Subcutaneous abdominal adipose tissue (tissue), 5 donors: Measurements from ENCODE around the gene RRP12.
"Not testable (repeated sequence)": the region's sequence is repeated elsewhere in the genome, so short reads cannot be mapped to it uniquely, and the experiment has no call there.

ENCODE experiments used
- H3K27ac ChIP-seq: one replicate; pipeline ENCODE4 v1.7.0; 2013; ENCODE audit warnings: low read depth, mild to moderate bottlenecking, inconsistent platforms, low read length, moderate library complexity
- H3K27me3 ChIP-seq, 5 donors: one replicate each; pipeline ENCODE4 v1.7.0; 2013; ENCODE audit warnings: low read length in 5 of 5, inconsistent platforms in 1 of 5; ENCODE audit not compliant: control insufficient read depth in 5 of 5, insufficient read depth in 4 of 5
- H3K36me3 ChIP-seq, 5 donors: one replicate each; pipeline ENCODE4 v1.7.0; 2013; ENCODE audit warnings: low read length in 5 of 5; ENCODE audit not compliant: control insufficient read depth in 5 of 5, insufficient read depth in 5 of 5
- H3K4me1 ChIP-seq, 5 donors: one replicate each; pipeline ENCODE4 v1.7.0; 2013; ENCODE audit warnings: low read length in 5 of 5, mild to moderate bottlenecking in 3 of 5, moderate library complexity in 1 of 5; ENCODE audit not compliant: control insufficient read depth in 5 of 5, insufficient read depth in 5 of 5
- H3K4me3 ChIP-seq, 5 donors: one replicate each; pipeline ENCODE4 v1.7.0; 2013; ENCODE audit warnings: low read length in 5 of 5, low read depth in 1 of 5
- H3K9ac ChIP-seq, 5 donors: one replicate each; pipeline ENCODE4 v1.7.0; 2013; ENCODE audit warnings: low read length in 5 of 5, mild to moderate bottlenecking in 4 of 5, moderate library complexity in 3 of 5
- H3K9me3 ChIP-seq, 5 donors: one replicate each; pipeline ENCODE4 v1.7.0; 2013; ENCODE audit warnings: low read length in 5 of 5; ENCODE audit not compliant: control insufficient read depth in 5 of 5
- donor health status: healthy.
- donor health status: healthy.
- donor health status: healthy.
- donor health status: healthy.
- donor health status: healthy.

Gene RRP12

GRCh38 chr10:97358781-97359180 lies 42.4 kb downstream of the RRP12 start:
- no peak overlapping the region for H3K27ac ChIP-seq
- peaks cover 0 to 62% (median 36%) of the 10 kb centered on the region in 5 donors for H3K36me3 ChIP-seq
- H3K4me1 ChIP-seq, result peaks cover 3 to 31% (median 19%) of the 10 kb centered on the region in 5 donors
- no peak overlapping the region for H3K4me3 ChIP-seq
- no peaks in the 10 kb centered on the region for H3K9me3 ChIP-seq
- no peak overlapping the region for H3K9ac ChIP-seq
- no peaks in the 10 kb centered on the region for H3K27me3 ChIP-seq

- Histone ChIP-seq H3K4me3 (no peak overlapping the region), H3K36me3 (peaks cover 0 to 58% (median 32%) of the 10 kb centered on the region in 5 donors), H3K9ac (no peak overlapping the region), H3K27ac (no peak overlapping the region), H3K4me1 (peaks cover 3 to 31% (median 19%) of the 10 kb centered on the region in 5 donors), H3K9me3 (no peaks in the 10 kb centered on the region), H3K27me3 (no peaks in the 10 kb centered on the region)
Measured at GRCh38 chr10:97358349-97358748, 42.8 kb downstream of the RRP12 start.

DNA sequence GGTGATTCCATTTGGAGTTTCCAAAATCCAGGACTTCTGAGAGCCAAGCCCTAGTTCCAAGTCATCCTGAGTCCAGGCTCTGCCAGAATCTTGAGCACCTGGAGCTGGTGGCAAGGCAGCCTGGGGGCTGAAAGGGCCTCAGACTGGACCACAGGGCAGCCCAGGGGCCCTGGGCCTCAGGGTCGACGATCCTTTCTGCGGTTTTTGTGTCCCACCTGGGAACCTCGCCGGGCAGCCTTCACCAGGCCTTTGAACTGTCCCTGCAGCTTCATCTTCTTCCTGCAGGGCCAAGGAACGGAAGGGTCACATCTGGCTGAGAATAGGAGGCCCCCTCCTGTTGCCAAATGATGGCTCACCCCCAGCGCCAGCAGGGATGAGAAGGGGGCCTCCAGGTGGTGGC lies 44.2 kb downstream of the RRP12 start:
- Histone ChIP-seq H3K27me3 (no peaks in the 10 kb centered on the region), H3K27ac (no peak overlapping the region)

GRCh38 chr10:97356318-97356914 lies 44.7 kb downstream of the RRP12 start:
- no peak overlapping the region for H3K4me3 ChIP-seq
- no peaks in the 10 kb centered on the region for H3K9me3 ChIP-seq
- H3K4me1 ChIP-seq, result peaks cover 3 to 29% (median 17%) of the 10 kb centered on the region in 5 donors
- H3K36me3 ChIP-seq, result peaks cover 0 to 49% (median 28%) of the 10 kb centered on the region in 5 donors
- no peaks in the 10 kb centered on the region for H3K27me3 ChIP-seq
- H3K9ac ChIP-seq, result no peak overlapping the region
- H3K27ac ChIP-seq, result no peak overlapping the region

More for the DNA sequence above, 44.2 kb downstream of the RRP12 start:
- H3K9ac ChIP-seq, result no peak overlapping the region
- peaks cover 3 to 31% (median 19%) of the 10 kb centered on the region in 5 donors for H3K4me1 ChIP-seq
- H3K36me3 ChIP-seq, result peaks cover 0 to 47% (median 28%) of the 10 kb centered on the region in 5 donors
- no peak overlapping the region for H3K4me3 ChIP-seq
- no peaks in the 10 kb centered on the region for H3K9me3 ChIP-seq

DNA sequence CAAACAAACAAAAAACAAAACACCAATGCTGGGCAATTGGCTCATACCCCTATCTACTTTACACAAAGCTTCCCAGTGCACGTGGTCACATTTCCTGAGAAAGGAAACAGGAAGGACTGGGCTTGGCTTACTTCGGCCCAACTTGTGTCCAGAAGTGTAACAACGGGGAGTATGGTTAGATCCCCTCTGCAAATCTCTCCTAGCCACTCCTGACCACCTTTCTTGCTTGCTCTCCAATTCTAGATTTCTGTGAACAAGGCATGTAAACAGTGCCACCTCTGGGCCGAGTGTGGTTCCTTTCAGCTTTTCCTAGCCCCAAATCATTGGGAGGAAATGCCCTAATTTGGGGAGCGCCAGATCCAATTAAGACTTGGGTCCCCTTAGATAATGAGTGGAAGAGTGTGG lies 45.6 kb downstream of the RRP12 start:
- no peaks in the 10 kb centered on the region for H3K27me3 ChIP-seq
- H3K4me1 ChIP-seq, result peaks cover 3 to 24% (median 11%) of the 10 kb centered on the region in 5 donors
- peaks cover 0 to 47% (median 28%) of the 10 kb centered on the region in 5 donors for H3K36me3 ChIP-seq
- H3K9ac ChIP-seq, result peak overlapping the region in 1 of 5 donors; percentile 35
- no peaks in the 10 kb centered on the region for H3K9me3 ChIP-seq
- peak overlapping the region in 2 of 5 donors; percentile 15 to 48 for H3K4me3 ChIP-seq
- no peak overlapping the region for H3K27ac ChIP-seq

- H3K27ac ChIP-seq, result no peak overlapping the region
- H3K9me3 ChIP-seq, result no peaks in the 10 kb centered on the region
- no peak overlapping the region for H3K9ac ChIP-seq
- H3K27me3 ChIP-seq, result no peaks in the 10 kb centered on the region
- peaks cover 0 to 31% (median 16%) of the 10 kb centered on the region in 5 donors for H3K36me3 ChIP-seq
- H3K4me3 ChIP-seq, result no peak overlapping the region
- H3K4me1 ChIP-seq, result peaks cover 3 to 27% (median 14%) of the 10 kb centered on the region in 5 donors
Measured at GRCh38 chr10:97353945-97354344, 47.2 kb downstream of the RRP12 start.

DNA sequence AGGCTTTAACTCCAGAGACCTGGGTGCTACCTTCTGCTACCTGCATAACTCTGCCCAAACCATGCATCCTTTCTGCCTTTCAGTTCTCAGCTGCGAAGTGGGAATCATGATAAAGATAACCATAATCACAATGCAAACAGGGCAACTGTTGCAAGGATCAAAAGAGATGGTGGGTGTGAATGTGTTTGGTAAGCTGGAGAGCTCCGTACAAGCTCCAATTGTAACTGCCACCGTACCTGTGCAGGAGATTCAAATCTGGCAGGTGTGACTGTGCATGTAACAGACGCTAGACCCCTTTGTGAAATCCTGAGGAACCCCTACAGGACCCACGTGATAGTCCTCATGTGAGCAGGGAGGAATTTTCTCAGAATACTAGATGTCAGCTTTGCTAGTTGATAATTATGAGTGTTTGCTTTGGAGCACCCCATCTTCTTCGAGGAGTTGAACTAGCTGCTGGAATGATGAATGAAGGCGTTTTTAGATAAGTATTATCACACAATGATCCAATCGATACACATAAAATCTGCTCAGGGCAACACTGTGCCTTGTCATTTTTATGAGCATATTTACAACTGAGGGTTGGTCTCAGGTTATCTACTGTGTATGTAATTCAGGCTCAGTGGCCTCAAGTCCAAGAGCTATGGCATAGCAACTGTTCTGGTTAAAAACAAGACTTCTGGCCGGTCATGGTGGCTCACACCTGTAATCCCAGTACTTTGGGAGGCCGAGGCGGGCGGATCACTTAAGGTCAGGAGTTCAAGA lies 51.2 kb downstream of the RRP12 start:
- Histone ChIP-seq H3K27me3 (no peaks in the 10 kb centered on the region), H3K36me3 (peaks cover 0 to 7% (median 0%) of the 10 kb centered on the region in 5 donors), H3K4me1 (peaks cover 0 to 6% (median 3%) of the 10 kb centered on the region in 5 donors), H3K4me3 (no peak overlapping the region), H3K9me3 (no peaks in the 10 kb centered on the region), H3K9ac (no peak overlapping the region), H3K27ac (no peak overlapping the region)

DNA sequence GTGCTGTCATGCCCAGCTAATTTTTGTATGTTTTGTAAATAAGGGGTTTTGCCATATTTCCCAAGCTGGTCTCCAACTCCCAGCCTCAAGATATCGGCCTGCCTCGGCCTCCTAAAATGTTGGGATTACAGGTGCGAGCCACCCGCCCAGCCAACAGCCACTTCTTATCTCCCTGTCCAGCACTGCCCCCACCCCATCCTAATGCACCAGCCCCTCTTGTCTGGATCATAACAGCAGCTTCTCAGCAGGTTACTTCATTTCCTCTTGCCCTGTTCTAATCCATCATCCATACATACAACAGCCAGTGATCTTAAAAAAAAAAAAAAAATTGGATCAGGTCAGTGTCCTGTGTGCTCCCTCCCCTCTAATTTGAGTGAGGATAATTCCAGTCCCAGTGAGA lies 53.8 kb downstream of the RRP12 start:
- H3K4me3 ChIP-seq, result no peak overlapping the region
- no peaks in the 10 kb centered on the region for H3K27me3 ChIP-seq
- H3K4me1 ChIP-seq, result peaks cover 0 to 5% (median 3%) of the 10 kb centered on the region in 5 donors
- H3K27ac ChIP-seq, result no peak overlapping the region
- H3K36me3 ChIP-seq, result peaks cover 0 to 5% (median 0%) of the 10 kb centered on the region in 5 donors
- no peak overlapping the region for H3K9ac ChIP-seq
- no peaks in the 10 kb centered on the region for H3K9me3 ChIP-seq

GRCh38 chr10:97343664-97344063 lies 57.5 kb downstream of the RRP12 start:
- H3K36me3 ChIP-seq, result not testable (repeated sequence)

DNA sequence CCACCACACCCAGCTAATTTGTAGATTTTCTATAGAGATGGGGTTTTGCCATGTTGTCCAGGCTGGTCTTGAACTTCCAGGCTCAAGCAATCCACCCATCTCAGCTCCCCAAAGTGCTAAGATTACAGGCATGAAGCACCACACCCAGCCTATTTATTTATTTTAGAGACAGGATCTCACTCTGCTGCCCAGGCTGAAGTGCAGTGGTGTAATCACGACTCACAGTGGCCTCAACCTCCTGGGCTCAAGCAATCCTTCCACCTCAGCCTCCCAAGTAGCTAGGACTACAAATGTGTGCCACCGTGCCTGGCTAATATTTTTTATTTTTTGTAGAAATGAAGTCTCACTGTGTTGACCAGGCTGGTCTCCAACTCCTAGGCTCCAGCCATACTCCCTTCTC lies 59.7 kb downstream of the RRP12 start:
- no peaks in the 10 kb centered on the region for H3K27me3 ChIP-seq
- H3K9me3 ChIP-seq, result no peaks in the 10 kb centered on the region
- no peak overlapping the region for H3K9ac ChIP-seq
- no peak overlapping the region for H3K4me3 ChIP-seq
- H3K27ac ChIP-seq, result no peak overlapping the region
- peaks cover 0 to 19% (median 10%) of the 10 kb centered on the region in 5 donors for H3K4me1 ChIP-seq
- H3K36me3 ChIP-seq, result no peaks in the 10 kb centered on the region

More at GRCh38 chr10:97343664-97344063, 57.5 kb downstream of the RRP12 start:
- H3K27ac ChIP-seq, H3K4me1 ChIP-seq, H3K9me3 ChIP-seq, H3K27me3 ChIP-seq, H3K4me3 ChIP-seq, H3K9ac ChIP-seq: not testable (repeated sequence)
